Fibroblast of lung (primary cell): ENCODE data around the gene PSMD9. TPM values are rescaled to one million over a fixed set of nuclear protein-coding genes. Genes with fewer than 3 reads are reported as not detected.

Experiments used
- DNase-seq, 2 donors: peaks; one replicate each; pipeline versions ENCODE4 v3.0.0 to v3.0.0-alpha.2; 2010; ENCODE audit warnings: low read depth in 2 of 2
- H2AFZ ChIP-seq: 2 replicates; pipeline ENCODE4 v1.5.1; 2012; ENCODE audit warnings: low read length, control low read depth, inconsistent platforms
- H3K27ac ChIP-seq: 2 replicates; pipeline ENCODE4 v1.5.1; 2011; ENCODE audit warnings: low read length, control low read depth; ENCODE audit not compliant: insufficient read depth
- H3K27me3 ChIP-seq: 2 replicates; pipeline ENCODE4 v1.5.1; 2011; ENCODE audit warnings: mild to moderate bottlenecking, low read length; ENCODE audit not compliant: control insufficient read depth, insufficient read depth
- H3K36me3 ChIP-seq: 2 replicates; pipeline ENCODE4 v1.5.1; 2011; ENCODE audit warnings: low read length; ENCODE audit not compliant: control insufficient read depth, insufficient read depth
- H3K4me1 ChIP-seq: 2 replicates; pipeline ENCODE4 v1.5.1; 2011; ENCODE audit warnings: low read length; ENCODE audit not compliant: control insufficient read depth, insufficient read depth; ENCODE audit errors: extremely low read depth
- H3K4me2 ChIP-seq: 2 replicates; pipeline ENCODE4 v1.5.1; 2011; ENCODE audit warnings: low read length, control low read depth; ENCODE audit not compliant: insufficient read depth; ENCODE audit errors: extremely low read depth
- H3K4me3 ChIP-seq, 4 experiments: fragments of 200-600 bp in 1 of 4; sonication (generic) in 1 of 4; replicated peaks in 1 of 4; 2 replicates each; pipeline ENCODE4 v1.5.1; 2011 to 2016; ENCODE audit warnings: low read length in 4 of 4, low read depth in 3 of 4, mild to moderate bottlenecking in 3 of 4, control low read depth in 2 of 4, inconsistent platforms in 1 of 4, mixed read lengths in 1 of 4; ENCODE audit not compliant: insufficient read depth in 1 of 4; ENCODE audit errors: control extremely low read depth in 1 of 4
- H3K79me2 ChIP-seq: 2 replicates; pipeline ENCODE4 v1.5.1; 2012; ENCODE audit warnings: mild to moderate bottlenecking, low read length, inconsistent platforms; ENCODE audit not compliant: control insufficient read depth, insufficient read depth
- H3K9ac ChIP-seq: 2 replicates; pipeline ENCODE4 v1.5.1; 2011; ENCODE audit warnings: mild to moderate bottlenecking, low read length, control low read depth; ENCODE audit not compliant: insufficient read depth
- H3K9me3 ChIP-seq: 2 replicates; pipeline ENCODE4 v1.5.1; 2012; ENCODE audit warnings: low read depth, low read length; ENCODE audit not compliant: control insufficient read depth, insufficient read depth
- H4K20me1 ChIP-seq: 2 replicates; pipeline ENCODE4 v1.5.1; 2011; ENCODE audit warnings: low read length; ENCODE audit not compliant: control insufficient read depth, insufficient read depth; ENCODE audit errors: extremely low read depth
- EZH2 ChIP-seq: IDR thresholded peaks from 2 replicates; pipeline ENCODE4 v1.5.1; 2012; ENCODE audit warnings: low read length, control low read depth, mild to moderate bottlenecking; ENCODE audit errors: missing control alignments
- polyA plus RNA-seq, 2 donors: library from polyadenylated mRNA; depleted of rRNA in 1 of 2; stranded (reverse) in 1 of 2; unstranded in 1 of 2; fragments of >200 nt; gene quantifications; 2 replicates each; pipeline ENCODE4 v1.2.1, GENCODE V29; 2011 to 2012; ENCODE audit warnings: missing spikeins in 1 of 2
- total RNA-seq: library from RNA; depleted of rRNA; stranded (reverse); fragments of >200 nt; gene quantifications from 2 replicates; pipeline ENCODE4 v1.2.1, GENCODE V29; 2014
- TF ChIP-seq, protein P1 (sequence below), 2 donors: IDR thresholded peaks in 1 of 2; conservative IDR thresholded peaks in 1 of 2; 1 replicate in 1 of 2; 2 replicates in 1 of 2; pipeline ENCODE4 v1.5.1; 2011 to 2012; ENCODE audit warnings: low read length in 2 of 2, control low read depth in 1 of 2, inconsistent platforms in 1 of 2, low read depth in 1 of 2, mild to moderate bottlenecking in 1 of 2

PSMD9 gene
- total and polyA plus RNA-seq, 2 donors (not counting 1 experiment from before 2014, with no cell fraction given), result 73.5 to 77.7 TPM

DNA sequence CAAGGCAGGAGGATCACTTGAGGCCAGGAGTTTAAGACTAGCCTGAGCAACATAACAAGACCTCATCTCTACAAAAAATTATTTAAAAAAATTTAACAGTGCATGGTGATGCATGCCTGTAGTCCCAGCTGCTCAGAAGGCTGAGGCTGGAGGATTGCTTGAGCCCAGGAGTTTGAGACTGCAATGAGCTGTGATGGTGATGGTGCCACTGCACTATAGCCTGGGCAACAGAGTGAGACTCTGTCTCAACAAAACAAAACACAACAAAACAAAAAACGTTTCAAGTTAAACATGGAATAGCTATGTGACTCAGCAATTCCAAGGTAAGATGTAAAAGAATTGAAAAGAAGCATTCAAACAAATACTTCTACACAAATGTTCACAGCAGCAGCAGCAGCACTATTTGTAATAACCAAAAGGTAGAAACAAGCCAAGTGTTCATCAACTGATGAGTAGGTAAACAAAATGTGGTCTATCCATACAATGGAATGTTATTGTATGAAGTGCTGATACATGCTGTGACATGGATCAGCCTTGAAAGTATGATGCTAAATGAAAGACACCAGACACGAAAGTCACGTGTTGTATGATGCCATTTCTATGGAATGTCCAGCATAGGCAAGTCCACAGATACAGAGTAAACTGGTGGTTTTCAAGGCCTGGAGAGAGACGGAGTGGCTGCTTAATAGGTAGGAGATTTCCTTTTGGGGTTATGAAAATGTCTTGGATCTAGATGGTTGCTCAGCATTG is 61.2 kb downstream of the PSMD9 start:
- no peaks in the 10 kb centered on the region for H3K27me3 ChIP-seq
- no peak overlapping the region for H3K4me2 ChIP-seq
- H4K20me1 ChIP-seq, result no peaks in the 10 kb centered on the region
- H3K4me3 ChIP-seq, result no peak overlapping the region
- peak overlapping the region; percentile 46 for H3K27ac ChIP-seq
- H3K9ac ChIP-seq, result no peak overlapping the region
- no peaks in the 10 kb centered on the region for H3K79me2 ChIP-seq
- no peak overlapping the region for H2AFZ ChIP-seq
- peak; percentile 87 to 95 for DNase-seq
- H3K4me1 ChIP-seq, result no peaks in the 10 kb centered on the region
- TF ChIP-seq EZH2, result no peak
- TF ChIP-seq, protein P1, sequence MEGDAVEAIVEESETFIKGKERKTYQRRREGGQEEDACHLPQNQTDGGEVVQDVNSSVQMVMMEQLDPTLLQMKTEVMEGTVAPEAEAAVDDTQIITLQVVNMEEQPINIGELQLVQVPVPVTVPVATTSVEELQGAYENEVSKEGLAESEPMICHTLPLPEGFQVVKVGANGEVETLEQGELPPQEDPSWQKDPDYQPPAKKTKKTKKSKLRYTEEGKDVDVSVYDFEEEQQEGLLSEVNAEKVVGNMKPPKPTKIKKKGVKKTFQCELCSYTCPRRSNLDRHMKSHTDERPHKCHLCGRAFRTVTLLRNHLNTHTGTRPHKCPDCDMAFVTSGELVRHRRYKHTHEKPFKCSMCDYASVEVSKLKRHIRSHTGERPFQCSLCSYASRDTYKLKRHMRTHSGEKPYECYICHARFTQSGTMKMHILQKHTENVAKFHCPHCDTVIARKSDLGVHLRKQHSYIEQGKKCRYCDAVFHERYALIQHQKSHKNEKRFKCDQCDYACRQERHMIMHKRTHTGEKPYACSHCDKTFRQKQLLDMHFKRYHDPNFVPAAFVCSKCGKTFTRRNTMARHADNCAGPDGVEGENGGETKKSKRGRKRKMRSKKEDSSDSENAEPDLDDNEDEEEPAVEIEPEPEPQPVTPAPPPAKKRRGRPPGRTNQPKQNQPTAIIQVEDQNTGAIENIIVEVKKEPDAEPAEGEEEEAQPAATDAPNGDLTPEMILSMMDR (conservative IDR thresholded peaks at IDR 0.05 in 1 of 2, IDR thresholded peaks at IDR 0.05 in 1 of 2; ENCODE audit: low read depth in 1 of 2, low read length in 2 of 2), result no peak
- H3K9me3 ChIP-seq, result no peaks in the 10 kb centered on the region
- no peaks in the 10 kb centered on the region for H3K36me3 ChIP-seq

DNA sequence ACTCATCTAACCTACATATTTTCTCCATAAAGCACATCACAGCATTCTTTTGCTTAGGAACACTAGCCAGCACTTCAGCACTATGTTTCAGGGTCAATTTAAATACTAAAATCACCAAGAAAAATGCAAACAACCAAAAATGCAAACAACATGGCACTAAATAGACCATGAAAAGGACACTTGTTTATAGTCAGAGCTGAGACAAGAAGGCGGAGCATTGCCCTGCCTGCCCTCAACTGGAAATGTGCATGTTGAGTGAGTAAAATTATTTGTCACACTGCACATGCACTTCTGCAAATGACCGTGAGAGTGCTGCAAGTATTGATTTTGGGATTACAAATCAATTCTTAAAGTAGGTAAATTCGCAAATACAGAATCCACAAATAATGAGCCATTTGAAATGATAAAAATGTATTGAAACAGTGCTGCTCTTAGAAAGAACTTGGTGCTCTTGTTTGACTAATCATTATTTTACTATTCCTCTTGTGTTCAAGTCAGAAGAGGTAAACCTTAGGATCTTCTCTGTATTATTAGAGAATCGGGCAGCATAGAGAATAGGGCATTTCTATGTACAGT is 64.6 kb downstream of the PSMD9 start:
- H3K27ac ChIP-seq, result no peak overlapping the region
- TF ChIP-seq EZH2, result no peak
- TF ChIP-seq, protein P1 (conservative IDR thresholded peaks at IDR 0.05 in 1 of 2, IDR thresholded peaks at IDR 0.05 in 1 of 2; ENCODE audit: low read depth in 1 of 2, low read length in 2 of 2), result no peak
- no peak overlapping the region for H3K9ac ChIP-seq
- H3K4me1 ChIP-seq, result no peaks in the 10 kb centered on the region
- H3K79me2 ChIP-seq, result no peaks in the 10 kb centered on the region
- no peaks in the 10 kb centered on the region for H3K36me3 ChIP-seq
- no peak for DNase-seq
- H3K4me2 ChIP-seq, result no peak overlapping the region
- no peak overlapping the region for H3K4me3 ChIP-seq
- H4K20me1 ChIP-seq, result no peaks in the 10 kb centered on the region
- no peaks in the 10 kb centered on the region for H3K27me3 ChIP-seq
- H2AFZ ChIP-seq, result no peak overlapping the region
- no peaks in the 10 kb centered on the region for H3K9me3 ChIP-seq

DNA sequence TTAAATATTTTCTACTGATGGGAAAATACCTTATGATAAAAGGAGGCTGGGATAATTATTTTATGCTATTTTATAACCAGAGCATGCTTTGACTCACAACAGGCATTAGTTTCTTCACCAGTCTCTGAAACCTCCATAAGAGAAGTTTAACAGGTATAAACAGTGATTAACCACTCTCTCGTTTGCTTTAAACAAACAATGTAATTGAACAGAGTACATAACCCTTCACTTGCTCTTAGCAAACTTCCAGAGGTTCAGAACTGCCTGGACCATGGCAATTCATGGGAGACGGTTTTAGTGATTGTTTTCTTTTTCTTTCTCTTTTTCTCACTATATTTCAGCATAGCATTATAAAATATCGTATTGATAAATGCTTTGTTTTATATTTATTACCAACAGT is 65.1 kb downstream of the PSMD9 start:
- no peaks in the 10 kb centered on the region for H3K9me3 ChIP-seq
- H3K27ac ChIP-seq, result no peak overlapping the region

More for the DNA sequence above, 65.1 kb downstream of the PSMD9 start:
- Histone ChIP-seq H3K4me3 (no peak overlapping the region), H3K4me2 (no peak overlapping the region), H3K79me2 (no peaks in the 10 kb centered on the region), H3K27me3 (no peaks in the 10 kb centered on the region), H3K4me1 (no peaks in the 10 kb centered on the region), H3K36me3 (no peaks in the 10 kb centered on the region), H2AFZ (no peak overlapping the region), H3K9ac (no peak overlapping the region), H4K20me1 (no peaks in the 10 kb centered on the region)
- no peak for DNase-seq
- TF ChIP-seq, protein P1 (conservative IDR thresholded peaks at IDR 0.05 in 1 of 2, IDR thresholded peaks at IDR 0.05 in 1 of 2; ENCODE audit: low read depth in 1 of 2, low read length in 2 of 2), result no peak
- TF ChIP-seq EZH2, result no peak
